ENCODE data around the gene VTCN1. TPM values are rescaled to one million over a fixed set of nuclear protein-coding genes. Genes with fewer than 3 reads are reported as not detected.
A peak's percentile ranks its signal among the peaks of the same experiment; 100 is the strongest.
"Not testable (repeated sequence)": the region's sequence is repeated elsewhere in the genome, so short reads cannot be mapped to it uniquely, and the experiment has no call there.

The VTCN1 gene
- total RNA-seq, 1 experiment from 2014 or later = not detected

GRCh38 chr1:117104986-117105385 is 105.7 kb downstream of the VTCN1 start:
- CTCF ChIA-PET = interaction anchor here (1.5 kb wide), 1 partner anchor 11 kb away, joined by 3 read pairs; no protein-coding TSS in a partner anchor
- TF ChIP-seq ZNF671 (CRISPR knock-in tag; IDR thresholded peaks at IDR 0.05) = no peak
- TF ChIP-seq STAT6 (CRISPR knock-in tag; conservative IDR thresholded peaks at IDR 0.05; ENCODE audit: low read depth) = no peak

GRCh38 chr1:117101858-117102257 is 108.9 kb downstream of the VTCN1 start:
- H3K9me3 Mint-ChIP-seq; H3K27ac Mint-ChIP-seq; DNase-seq (ENCODE audit: low spot score); H3K27me3 Mint-ChIP-seq (ENCODE audit: low read depth); POLR2A ChIA-PET; H3K4me1 Mint-ChIP-seq; ATAC-seq; H3K4me3 Mint-ChIP-seq: not testable (repeated sequence)
- TF ChIP-seq ZNF121 (CRISPR knock-in tag; IDR thresholded peaks at IDR 0.05) = peak; percentile 87
- CTCF ChIA-PET = interaction anchor here (1.1 kb wide), 1 partner anchor 8 kb away, joined by 3 read pairs; no protein-coding TSS in a partner anchor
- peaks cover 84% of the 10 kb centered on the region for H3K36me3 Mint-ChIP-seq

More at GRCh38 chr1:117104986-117105385, 105.7 kb downstream of the VTCN1 start:
- POLR2A ChIA-PET = no interaction called here
- Mint-ChIP-seq H3K27me3 (ENCODE audit: low read depth) (no peaks in the 10 kb centered on the region), H3K4me1 (no peaks in the 10 kb centered on the region), H3K4me3 (no peak overlapping the region), H3K9me3 (peaks cover 4% of the 10 kb centered on the region; the same call in 1 of the 2 replicates), H3K36me3 (peaks cover 82% of the 10 kb centered on the region), H3K27ac (no peak overlapping the region)
- ATAC-seq = no peak
- DNase-seq (ENCODE audit: low spot score) = no peak

- Mint-ChIP-seq H3K27ac (no peak overlapping the region), H3K4me1 (no peaks in the 10 kb centered on the region), H3K36me3 (peaks cover 83% of the 10 kb centered on the region), H3K27me3 (ENCODE audit: low read depth) (no peaks in the 10 kb centered on the region), H3K4me3 (no peak overlapping the region), H3K9me3 (no peaks in the 10 kb centered on the region)
- ChIA-PET CTCF (interaction anchor here (1.1 kb wide), 1 partner anchor 8 kb away, joined by 3 read pairs; no protein-coding TSS in a partner anchor), POLR2A (no interaction called here)
- TF ChIP-seq OVOL2 (CRISPR knock-in tag; IDR thresholded peaks at IDR 0.05; ENCODE audit: borderline replicate concordance) (no peak), E2F4 (CRISPR knock-in tag; IDR thresholded peaks at IDR 0.05; ENCODE audit: borderline replicate concordance, low read depth) (no peak), ATF6 (CRISPR knock-in tag; IDR thresholded peaks at IDR 0.05) (no peak)
- ATAC-seq (no peak), DNase-seq (ENCODE audit: low spot score) (no peak)
These were observed 109.4 kb downstream of the VTCN1 start for GRCh38 chr1:117101334-117101733.

GRCh38 chr1:117098287-117098890 is 112.3 kb downstream of the VTCN1 start:
- Mint-ChIP-seq H3K9me3 (no peaks in the 10 kb centered on the region), H3K27ac (no peak overlapping the region), H3K36me3 (peaks cover 80% of the 10 kb centered on the region), H3K27me3 (ENCODE audit: low read depth) (no peaks in the 10 kb centered on the region), H3K4me3 (no peak overlapping the region), H3K4me1 (peaks cover 5% of the 10 kb centered on the region; the same call in 1 of the 2 replicates)
- POLR2A ChIA-PET = no interaction called here
- DNase-seq (ENCODE audit: low spot score) (no peak), ATAC-seq (no peak)
- TF ChIP-seq ZNF263 (CRISPR knock-in tag; IDR thresholded peaks at IDR 0.05; ENCODE audit: low read depth) = no peak
- TF ChIP-seq ZNF423 (CRISPR knock-in tag; IDR thresholded peaks at IDR 0.05) = no peak
- TF ChIP-seq TEAD4 (CRISPR knock-in tag; IDR thresholded peaks at IDR 0.05) = no peak
- no peak for TF ChIP-seq USF1 (CRISPR knock-in tag; IDR thresholded peaks at IDR 0.05)
- no peak for TF ChIP-seq NFATC4 (CRISPR knock-in tag; IDR thresholded peaks at IDR 0.05)
- no peak for TF ChIP-seq ATF6 (CRISPR knock-in tag; IDR thresholded peaks at IDR 0.05)
- no peak for TF ChIP-seq ZNF416 (CRISPR knock-in tag; IDR thresholded peaks at IDR 0.05)
- no peak for TF ChIP-seq ZMAT4 (CRISPR knock-in tag; IDR thresholded peaks at IDR 0.05)
- CTCF ChIA-PET = no interaction called here

All from WTC11 (cell line).